HL-60 (cell line): ENCODE results near the gene VTCN1.

ENCODE experiments used
- GABPA ChIP-seq: IDR thresholded peaks from 2 replicates; pipeline ENCODE4 v1.6.1; 2012; ENCODE audit warnings: low read depth
- SPI1 ChIP-seq: IDR thresholded peaks from 2 replicates; pipeline ENCODE4 v1.6.1; 2012; ENCODE audit warnings: low read depth, mild to moderate bottlenecking, borderline replicate concordance
- TF ChIP-seq, protein P1 (sequence below): IDR thresholded peaks from one replicate; pipeline ENCODE4 v1.5.1; 2011; ENCODE audit warnings: low read length, control low read depth, inconsistent platforms; ENCODE audit not compliant: insufficient read depth

DNA sequence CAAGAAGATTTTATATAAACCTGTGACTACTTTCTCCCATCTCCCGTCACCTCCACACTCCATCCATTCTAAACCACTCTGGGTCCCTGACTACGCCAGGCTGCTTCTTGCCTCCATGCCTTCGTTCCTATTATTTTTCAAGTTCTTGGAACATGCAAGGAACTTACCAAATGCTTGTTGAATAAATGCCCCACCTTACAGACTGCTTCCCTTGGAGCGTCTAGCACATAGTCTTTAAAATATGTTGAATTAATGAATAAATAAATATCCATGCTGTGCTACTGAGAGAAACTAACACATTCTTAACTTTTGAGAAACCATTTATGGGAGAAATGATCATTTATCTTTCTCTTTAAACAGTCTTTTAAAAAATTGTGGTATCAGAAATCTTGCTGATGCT is 27.6 kb downstream of the VTCN1 start:
- TF ChIP-seq GABPA (no peak), SPI1 (no peak)
- TF ChIP-seq, protein P1, sequence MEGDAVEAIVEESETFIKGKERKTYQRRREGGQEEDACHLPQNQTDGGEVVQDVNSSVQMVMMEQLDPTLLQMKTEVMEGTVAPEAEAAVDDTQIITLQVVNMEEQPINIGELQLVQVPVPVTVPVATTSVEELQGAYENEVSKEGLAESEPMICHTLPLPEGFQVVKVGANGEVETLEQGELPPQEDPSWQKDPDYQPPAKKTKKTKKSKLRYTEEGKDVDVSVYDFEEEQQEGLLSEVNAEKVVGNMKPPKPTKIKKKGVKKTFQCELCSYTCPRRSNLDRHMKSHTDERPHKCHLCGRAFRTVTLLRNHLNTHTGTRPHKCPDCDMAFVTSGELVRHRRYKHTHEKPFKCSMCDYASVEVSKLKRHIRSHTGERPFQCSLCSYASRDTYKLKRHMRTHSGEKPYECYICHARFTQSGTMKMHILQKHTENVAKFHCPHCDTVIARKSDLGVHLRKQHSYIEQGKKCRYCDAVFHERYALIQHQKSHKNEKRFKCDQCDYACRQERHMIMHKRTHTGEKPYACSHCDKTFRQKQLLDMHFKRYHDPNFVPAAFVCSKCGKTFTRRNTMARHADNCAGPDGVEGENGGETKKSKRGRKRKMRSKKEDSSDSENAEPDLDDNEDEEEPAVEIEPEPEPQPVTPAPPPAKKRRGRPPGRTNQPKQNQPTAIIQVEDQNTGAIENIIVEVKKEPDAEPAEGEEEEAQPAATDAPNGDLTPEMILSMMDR: no peak
